Pons (tissue), 1 donor: ENCODE data around the gene SAMSN1.
A peak's percentile ranks its signal among the peaks of the same experiment; 100 is the strongest.

ENCODE experiments used
- DNase-seq: peaks from one replicate; pipeline ENCODE4 v3.0.0-alpha.2; 2016; ENCODE audit warnings: low spot score

Gene SAMSN1

GRCh38 chr21:14545906-14546480 lies at the start of gene SAMSN1:
Gene SAMSN1, minus strand, starts transcription at chr21:14546315. Its CDS starts 54 bp downstream, at chr21:14546261.
- peak; percentile 70 for DNase-seq

DNA sequence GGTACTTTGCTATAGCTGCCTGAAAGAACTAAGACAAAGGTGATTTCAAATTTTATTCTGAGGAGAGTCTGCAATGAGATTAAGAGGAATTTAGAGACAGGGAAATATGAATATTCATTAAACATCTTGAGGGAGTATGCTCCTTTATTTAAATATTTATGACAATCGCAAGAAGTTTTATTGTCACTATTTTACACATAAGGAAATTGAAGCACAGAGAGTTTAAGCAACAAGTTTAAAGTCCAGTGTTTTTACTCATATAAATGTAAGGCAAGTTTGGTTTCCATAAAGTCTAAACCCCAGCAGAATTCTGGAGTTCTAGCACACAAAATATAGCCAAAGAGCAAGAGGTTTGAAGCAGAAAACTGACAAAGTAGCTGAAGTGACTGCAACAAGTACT lies 49.3 kb upstream of the SAMSN1 start:
- no peak for DNase-seq

DNA sequence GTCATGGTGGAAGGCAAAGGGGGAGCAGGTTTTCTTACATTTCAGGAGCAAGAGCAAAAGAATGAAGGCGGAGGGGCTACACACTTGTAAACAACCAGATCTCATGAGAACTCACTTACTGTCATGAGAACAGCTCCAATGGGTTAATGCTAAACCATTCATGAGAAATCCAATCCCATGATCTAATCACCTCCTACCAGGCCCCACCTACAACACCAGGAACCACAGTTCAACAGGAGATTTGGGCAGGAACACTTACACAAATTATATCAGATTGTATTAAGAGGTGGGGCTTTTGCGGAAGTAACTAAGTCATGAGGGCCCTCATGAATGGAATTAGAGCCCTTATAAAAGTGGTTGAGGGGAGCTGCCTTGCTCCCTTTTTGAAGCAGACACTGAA lies 48.9 kb upstream of the SAMSN1 start:
- no peak for DNase-seq

- no peak for DNase-seq
Observed at GRCh38 chr21:14593230-14593629, 47.1 kb upstream of the SAMSN1 start.

- no peak for DNase-seq
Observed at GRCh38 chr21:14592296-14593000, 46.3 kb upstream of the SAMSN1 start.

DNA sequence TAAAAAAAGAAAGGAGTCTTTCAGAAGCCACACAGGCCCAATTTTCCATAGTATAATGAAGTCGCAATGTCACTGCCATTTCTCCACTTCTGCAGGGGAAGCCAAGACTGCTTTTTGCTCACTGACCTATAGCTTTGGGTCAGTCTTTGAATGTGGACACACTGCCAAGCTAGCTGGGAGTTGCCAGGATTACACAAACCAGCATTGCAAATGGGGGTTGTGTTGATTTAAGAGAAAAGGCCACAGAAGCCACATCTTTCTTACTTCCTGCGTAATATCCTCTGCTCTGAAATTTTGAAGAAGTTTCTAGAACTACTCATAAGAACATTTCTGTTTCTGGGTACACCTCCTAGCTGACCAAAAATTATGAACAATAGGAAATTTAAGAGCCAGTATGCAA lies 45.8 kb upstream of the SAMSN1 start:
- peak; percentile 29 for DNase-seq

- no peak for DNase-seq
Observed at GRCh38 chr21:14591377-14591776, 45.3 kb upstream of the SAMSN1 start.

DNA sequence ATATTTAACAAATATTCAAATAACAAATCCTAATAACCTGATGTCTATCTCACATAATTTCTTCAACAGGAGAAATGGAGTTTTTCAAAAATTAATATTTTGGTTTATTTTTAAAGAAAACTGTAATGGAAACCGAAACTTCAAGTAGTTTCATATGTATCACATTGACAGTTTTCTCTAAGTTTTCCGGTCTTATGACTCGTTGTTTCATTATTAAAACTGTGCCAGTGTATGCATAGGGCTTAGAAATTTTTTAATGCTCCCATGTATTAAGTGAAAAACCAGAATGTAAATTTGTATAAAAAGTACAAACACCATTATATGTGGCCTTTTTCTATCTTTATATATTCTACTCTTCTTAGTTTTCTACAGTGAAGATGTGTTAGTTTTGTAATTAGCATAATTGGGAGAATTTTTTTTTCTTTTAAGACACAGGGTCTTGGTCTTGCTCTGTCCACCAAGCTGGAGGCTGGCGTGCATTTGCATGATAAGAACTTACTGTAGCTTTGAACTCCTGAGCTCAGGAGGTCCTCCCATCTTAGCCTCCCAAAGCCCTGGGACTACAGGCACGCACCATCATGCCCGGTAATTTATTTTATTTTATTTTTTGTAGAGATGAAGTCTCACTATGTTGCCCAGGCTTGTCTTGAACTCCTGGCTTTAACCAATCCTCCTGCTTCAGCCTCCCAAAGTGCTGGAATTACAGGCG lies 43.9 kb upstream of the SAMSN1 start:
- no peak for DNase-seq

DNA sequence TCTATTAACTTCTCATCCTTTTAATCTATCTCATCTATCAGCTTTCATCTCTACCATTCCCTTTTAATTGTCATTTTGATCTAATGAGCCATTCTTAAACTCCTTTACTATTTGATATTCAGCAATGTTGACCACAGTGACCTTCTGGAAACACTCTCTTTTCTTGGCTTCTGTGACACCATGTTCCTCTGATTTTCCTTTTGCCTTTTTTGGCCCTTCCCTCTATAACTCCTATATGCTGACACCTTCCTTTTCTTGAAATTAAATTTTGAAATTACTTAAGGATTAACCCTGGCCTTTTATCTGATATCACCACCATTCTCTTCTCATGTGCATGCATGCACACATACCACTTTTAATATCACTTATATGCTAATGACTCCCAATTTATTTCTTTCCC lies 41.2 kb upstream of the SAMSN1 start:
- no peak for DNase-seq

DNA sequence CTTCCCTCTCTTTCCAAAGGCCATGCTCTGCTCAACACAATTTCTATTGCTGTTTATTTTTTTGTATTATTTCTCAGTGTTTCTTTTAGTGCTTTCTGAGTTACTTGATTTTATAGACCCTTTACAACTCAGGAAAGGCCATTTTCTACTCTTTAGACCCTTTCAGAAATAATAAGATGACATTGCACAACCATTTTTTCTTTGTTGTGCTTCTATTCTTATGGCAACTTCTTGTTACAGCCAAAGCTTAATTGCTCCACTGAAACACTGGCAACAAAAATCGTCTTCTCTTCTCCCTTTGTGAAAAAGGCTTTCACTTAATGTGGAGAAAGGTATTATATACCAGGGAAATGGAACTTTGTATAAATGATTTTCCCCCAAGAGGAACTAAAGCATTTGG lies 39.0 kb upstream of the SAMSN1 start:
- no peak for DNase-seq

GRCh38 chr21:14584357-14585095 lies 38.4 kb upstream of the SAMSN1 start:
- DNase-seq, result no peak

DNA sequence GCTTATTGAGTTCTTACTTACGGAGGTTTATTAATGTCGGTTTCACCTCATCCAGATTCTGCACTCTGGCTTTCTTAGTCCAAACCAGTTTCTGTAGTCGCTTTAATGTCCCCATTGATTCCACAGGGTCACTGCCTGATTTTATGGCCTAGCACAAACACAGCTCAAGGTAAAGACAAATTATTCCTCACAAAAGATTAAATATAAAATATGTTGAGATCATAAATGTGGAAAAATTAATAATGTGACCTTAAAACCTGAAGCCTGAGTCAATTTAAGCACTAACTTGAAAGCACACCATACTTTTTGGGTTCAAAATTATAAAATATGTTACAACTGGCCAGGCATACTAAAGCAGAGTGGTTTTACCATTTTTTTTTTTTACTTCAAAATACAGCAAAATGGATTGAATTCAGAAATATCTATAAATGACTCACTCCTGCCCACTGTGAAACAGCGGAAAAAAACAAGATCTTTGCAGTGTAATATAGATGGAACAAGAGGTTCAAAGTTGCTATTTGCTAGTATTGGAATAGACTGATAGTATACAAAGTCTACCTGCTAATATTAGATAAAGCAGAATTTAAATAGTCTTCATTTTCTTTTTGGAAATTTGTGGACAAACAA lies 37.6 kb upstream of the SAMSN1 start:
- DNase-seq, result no peak

GRCh38 chr21:14582934-14583628 lies 37.0 kb upstream of the SAMSN1 start:
- no peak for DNase-seq

DNA sequence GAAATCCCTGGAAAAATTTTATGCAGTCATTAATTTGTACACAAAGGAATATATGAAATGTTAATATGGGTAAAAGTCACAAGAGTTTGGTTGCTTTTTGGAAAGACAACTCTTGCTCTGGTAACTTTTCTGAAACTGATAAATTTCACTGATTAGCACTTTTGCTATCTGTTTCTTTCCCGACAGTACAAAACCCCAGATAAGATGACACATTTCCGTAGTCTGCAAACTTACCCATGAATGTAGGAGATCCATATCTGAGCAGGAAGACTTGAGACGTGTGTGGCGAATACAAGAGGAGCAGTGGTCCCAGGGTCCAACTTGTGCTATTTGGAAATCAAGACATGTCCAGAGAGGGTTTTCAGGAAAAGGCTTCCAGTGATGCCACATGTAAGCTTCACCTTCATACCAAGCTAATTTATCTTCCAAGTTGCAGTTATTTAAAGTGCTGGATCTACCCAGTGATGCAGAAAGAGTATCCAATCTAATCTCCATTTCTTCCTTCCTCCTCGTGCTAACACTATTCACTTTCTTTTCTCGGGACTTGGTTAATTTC lies 35.9 kb upstream of the SAMSN1 start:
- no peak for DNase-seq

DNA sequence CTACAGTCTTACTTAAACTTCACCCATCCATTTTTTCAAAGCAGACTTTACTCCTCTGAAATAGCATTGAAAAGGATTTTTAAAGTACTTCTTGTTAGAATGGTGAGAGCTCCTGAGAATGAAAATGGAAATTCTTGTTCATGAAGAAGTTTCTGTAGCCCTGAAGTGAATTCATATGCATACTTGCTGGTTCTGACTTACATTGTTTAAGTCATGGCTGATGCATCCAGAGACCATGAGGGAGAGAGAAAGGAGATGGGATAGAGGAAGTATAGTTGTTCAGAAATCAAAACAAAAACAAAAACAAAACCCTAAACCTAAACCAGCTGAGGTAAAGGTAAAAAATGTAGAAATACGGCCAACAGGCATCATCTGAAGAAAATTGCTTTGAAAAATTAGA lies 27.1 kb upstream of the SAMSN1 start:
- DNase-seq, result no peak

DNA sequence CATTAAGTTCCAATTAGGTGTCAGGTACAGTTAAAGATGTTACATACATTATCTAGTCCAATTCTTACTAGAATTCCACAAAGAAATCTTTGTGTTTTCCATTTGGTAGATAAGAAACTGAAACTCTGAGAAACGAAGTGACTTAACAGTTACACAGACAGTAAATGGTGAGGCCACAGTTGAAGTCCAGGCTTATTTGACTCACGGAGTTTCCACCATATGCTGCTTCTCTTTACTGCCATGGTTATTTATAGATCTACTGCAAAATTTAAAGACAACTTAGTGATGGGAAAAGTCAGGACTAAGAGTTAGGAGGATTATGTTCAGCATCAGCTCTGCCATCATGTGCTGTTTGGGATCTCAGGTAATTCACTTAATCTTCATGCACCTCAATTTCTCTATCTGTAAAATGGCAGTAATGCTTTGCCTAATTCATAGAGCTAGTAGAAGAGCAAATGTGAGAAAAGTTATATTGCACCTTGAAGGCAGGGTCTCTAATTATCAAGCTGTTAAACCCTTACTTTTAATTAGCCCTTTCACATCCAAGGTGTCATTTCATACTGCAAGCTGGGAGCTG lies 26.2 kb upstream of the SAMSN1 start:
- no peak for DNase-seq

GRCh38 chr21:14569868-14570267 lies 23.8 kb upstream of the SAMSN1 start:
- no peak for DNase-seq

- no peak for DNase-seq
Observed at GRCh38 chr21:14569026-14569621, 23.0 kb upstream of the SAMSN1 start.

- no peak for DNase-seq
Observed at GRCh38 chr21:14567331-14568279, 21.5 kb upstream of the SAMSN1 start.
